ENCODE data around the gene ZBTB42. TPM values are rescaled to one million over a fixed set of nuclear protein-coding genes. Genes with fewer than 3 reads are reported as not detected.
A peak's percentile ranks its signal among the peaks of the same experiment; 100 is the strongest.

ZBTB42 gene
- total and polyA plus RNA-seq, 2 of the 13 experiments (the other 11 are each of a cell fraction or from before 2014, with no cell fraction given): 2.8 to 4.2 TPM

DNA sequence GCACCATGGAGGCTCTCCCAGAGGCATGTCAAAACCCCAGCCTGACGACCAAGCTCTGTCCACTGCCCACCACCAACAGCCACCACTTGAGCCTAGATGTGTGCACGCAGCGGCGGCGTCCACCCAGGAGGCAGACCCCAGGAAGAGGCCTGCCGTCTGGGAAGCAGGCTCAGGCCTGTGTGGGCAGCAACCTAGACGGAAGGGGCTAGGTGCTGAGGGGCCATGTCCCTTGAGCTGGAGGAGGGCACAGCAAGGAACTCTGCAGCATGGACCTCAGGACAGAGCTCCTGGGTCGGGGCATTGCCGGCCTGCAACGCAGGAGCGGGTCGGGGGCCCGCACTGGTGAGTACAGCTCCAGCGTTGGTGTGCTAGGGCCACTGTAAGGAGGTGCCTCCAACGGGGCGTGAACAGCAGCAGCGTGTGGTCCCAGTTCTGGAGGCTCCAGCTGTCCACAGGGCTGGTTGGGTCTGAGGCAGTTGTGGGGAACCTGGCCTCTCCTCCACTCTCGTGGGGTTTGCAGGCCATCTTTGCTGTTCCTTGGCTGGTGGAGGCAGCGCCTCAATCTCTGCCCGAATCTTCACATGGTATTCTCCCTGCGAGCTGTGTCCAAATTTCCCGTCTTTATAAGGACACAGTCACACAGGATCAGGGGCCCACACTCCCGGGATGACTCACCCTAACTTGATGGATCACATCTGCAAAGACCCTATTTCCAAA is 20.5 kb downstream of the ZBTB42 start (continued):
- TF ChIP-seq HIVEP1 (CRISPR knock-in tag; IDR thresholded peaks at IDR 0.05) (no peak), CENPX (CRISPR knock-in tag; IDR thresholded peaks at IDR 0.05) (no peak), ZBTB8A (CRISPR knock-in tag; IDR thresholded peaks at IDR 0.05; ENCODE audit: borderline replicate concordance, low read depth) (no peak), ZNF382 (CRISPR knock-in tag; IDR thresholded peaks at IDR 0.05; ENCODE audit: borderline replicate concordance) (no peak), CCDC6 (CRISPR knock-in tag; IDR thresholded peaks at IDR 0.05) (no peak), SP1 (IDR thresholded peaks at IDR 0.05) (no peak), SP1 (CRISPR knock-in tag; IDR thresholded peaks at IDR 0.05) (peak; percentile 33; the same call in 1 of the 2 replicates), ZKSCAN1 (IDR thresholded peaks at IDR 0.05; ENCODE audit: low read length) (no peak), ETV5 (CRISPR knock-in tag; IDR thresholded peaks at IDR 0.05; ENCODE audit: borderline replicate concordance) (no peak), SIN3A (IDR thresholded peaks at IDR 0.05; ENCODE audit: borderline replicate concordance, low read depth, low read length) (no peak), PCBP1 (IDR thresholded peaks at IDR 0.05; ENCODE audit: borderline replicate concordance, low read depth, low read length) (no peak), ZNF430 (CRISPR knock-in tag; IDR thresholded peaks at IDR 0.05) (no peak)
- TF ChIP-seq, protein P1, sequence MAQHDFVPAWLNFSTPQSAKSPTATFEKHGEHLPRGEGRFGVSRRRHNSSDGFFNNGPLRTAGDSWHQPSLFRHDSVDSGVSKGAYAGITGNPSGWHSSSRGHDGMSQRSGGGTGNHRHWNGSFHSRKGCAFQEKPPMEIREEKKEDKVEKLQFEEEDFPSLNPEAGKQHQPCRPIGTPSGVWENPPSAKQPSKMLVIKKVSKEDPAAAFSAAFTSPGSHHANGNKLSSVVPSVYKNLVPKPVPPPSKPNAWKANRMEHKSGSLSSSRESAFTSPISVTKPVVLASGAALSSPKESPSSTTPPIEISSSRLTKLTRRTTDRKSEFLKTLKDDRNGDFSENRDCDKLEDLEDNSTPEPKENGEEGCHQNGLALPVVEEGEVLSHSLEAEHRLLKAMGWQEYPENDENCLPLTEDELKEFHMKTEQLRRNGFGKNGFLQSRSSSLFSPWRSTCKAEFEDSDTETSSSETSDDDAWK (CRISPR knock-in tag; IDR thresholded peaks at IDR 0.05): no peak
- TF ChIP-seq, protein P2, sequence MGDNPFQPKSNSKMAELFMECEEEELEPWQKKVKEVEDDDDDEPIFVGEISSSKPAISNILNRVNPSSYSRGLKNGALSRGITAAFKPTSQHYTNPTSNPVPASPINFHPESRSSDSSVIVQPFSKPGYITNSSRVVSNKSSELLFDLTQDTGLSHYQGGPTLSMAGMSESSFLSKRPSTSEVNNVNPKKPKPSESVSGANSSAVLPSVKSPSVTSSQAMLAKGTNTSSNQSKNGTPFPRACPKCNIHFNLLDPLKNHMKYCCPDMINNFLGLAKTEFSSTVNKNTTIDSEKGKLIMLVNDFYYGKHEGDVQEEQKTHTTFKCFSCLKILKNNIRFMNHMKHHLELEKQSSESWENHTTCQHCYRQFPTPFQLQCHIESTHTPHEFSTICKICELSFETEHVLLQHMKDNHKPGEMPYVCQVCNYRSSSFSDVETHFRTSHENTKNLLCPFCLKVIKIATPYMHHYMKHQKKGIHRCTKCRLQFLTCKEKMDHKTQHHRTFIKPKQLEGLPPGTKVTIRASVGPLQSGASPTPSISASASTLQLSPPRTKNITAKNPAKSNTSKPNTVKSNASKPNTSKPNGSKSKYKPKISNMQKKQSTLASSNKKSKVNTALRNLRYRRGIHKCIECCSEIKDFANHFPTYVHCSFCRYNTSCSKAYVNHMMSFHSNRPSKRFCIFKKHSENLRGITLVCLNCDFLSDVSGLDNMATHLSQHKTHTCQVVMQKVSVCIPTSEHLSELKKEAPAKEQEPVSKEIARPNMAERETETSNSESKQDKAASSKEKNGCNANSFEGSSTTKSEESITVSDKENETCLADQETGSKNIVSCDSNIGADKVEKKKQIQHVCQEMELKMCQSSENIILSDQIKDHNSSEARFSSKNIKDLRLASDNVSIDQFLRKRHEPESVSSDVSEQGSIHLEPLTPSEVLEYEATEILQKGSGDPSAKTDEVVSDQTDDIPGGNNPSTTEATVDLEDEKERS (CRISPR knock-in tag; IDR thresholded peaks at IDR 0.05): no peak
- TF ChIP-seq, protein P3, sequence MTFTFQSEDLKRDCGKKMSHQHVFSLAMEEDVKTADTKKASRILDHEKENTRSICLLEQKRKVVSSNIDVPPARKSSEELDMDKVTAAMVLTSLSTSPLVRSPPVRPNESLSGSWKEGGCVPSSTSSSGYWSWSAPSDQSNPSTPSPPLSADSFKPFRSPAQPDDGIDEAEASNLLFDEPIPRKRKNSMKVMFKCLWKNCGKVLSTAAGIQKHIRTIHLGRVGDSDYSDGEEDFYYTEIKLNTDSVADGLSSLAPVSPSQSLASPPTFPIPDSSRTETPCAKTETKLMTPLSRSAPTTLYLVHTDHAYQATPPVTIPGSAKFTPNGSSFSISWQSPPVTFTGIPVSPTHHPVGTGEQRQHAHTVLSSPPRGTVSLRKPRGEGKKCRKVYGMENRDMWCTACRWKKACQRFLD (CRISPR knock-in tag; IDR thresholded peaks at IDR 0.05; ENCODE audit: borderline replicate concordance): no peak; the same call in 1 of the 2 replicates
- TF ChIP-seq, protein P4, sequence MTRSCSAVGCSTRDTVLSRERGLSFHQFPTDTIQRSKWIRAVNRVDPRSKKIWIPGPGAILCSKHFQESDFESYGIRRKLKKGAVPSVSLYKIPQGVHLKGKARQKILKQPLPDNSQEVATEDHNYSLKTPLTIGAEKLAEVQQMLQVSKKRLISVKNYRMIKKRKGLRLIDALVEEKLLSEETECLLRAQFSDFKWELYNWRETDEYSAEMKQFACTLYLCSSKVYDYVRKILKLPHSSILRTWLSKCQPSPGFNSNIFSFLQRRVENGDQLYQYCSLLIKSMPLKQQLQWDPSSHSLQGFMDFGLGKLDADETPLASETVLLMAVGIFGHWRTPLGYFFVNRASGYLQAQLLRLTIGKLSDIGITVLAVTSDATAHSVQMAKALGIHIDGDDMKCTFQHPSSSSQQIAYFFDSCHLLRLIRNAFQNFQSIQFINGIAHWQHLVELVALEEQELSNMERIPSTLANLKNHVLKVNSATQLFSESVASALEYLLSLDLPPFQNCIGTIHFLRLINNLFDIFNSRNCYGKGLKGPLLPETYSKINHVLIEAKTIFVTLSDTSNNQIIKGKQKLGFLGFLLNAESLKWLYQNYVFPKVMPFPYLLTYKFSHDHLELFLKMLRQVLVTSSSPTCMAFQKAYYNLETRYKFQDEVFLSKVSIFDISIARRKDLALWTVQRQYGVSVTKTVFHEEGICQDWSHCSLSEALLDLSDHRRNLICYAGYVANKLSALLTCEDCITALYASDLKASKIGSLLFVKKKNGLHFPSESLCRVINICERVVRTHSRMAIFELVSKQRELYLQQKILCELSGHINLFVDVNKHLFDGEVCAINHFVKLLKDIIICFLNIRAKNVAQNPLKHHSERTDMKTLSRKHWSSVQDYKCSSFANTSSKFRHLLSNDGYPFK (CRISPR knock-in tag; IDR thresholded peaks at IDR 0.05; ENCODE audit: borderline replicate concordance): peak; percentile 8; the same call in 1 of the 2 replicates
- TF ChIP-seq, protein P5, sequence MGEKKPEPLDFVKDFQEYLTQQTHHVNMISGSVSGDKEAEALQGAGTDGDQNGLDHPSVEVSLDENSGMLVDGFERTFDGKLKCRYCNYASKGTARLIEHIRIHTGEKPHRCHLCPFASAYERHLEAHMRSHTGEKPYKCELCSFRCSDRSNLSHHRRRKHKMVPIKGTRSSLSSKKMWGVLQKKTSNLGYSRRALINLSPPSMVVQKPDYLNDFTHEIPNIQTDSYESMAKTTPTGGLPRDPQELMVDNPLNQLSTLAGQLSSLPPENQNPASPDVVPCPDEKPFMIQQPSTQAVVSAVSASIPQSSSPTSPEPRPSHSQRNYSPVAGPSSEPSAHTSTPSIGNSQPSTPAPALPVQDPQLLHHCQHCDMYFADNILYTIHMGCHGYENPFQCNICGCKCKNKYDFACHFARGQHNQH (CRISPR knock-in tag; IDR thresholded peaks at IDR 0.05): no peak
- TF ChIP-seq, protein P6, sequence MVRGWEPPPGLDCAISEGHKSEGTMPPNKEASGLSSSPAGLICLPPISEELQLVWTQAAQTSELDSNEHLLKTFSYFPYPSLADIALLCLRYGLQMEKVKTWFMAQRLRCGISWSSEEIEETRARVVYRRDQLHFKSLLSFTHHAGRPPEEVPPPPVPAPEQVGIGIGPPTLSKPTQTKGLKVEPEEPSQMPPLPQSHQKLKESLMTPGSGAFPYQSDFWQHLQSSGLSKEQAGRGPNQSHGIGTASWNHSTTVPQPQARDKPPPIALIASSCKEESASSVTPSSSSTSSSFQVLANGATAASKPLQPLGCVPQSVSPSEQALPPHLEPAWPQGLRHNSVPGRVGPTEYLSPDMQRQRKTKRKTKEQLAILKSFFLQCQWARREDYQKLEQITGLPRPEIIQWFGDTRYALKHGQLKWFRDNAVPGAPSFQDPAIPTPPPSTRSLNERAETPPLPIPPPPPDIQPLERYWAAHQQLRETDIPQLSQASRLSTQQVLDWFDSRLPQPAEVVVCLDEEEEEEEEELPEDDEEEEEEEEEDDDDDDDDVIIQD (CRISPR knock-in tag; IDR thresholded peaks at IDR 0.05; ENCODE audit: low read depth): no peak

All from HepG2 (cell line).